IMR-90 (cell line): ENCODE data around the gene STAP2. TPM values are rescaled to one million over a fixed set of nuclear protein-coding genes. Genes with fewer than 3 reads are reported as not detected.

Experiments
- ATAC-seq: fragments of 200-7000 bp; cut with Tn5 transposase; 2 replicates; pipeline ENCODE4 v1.9.1; 2020; ENCODE audit warnings: low read depth, mild to moderate bottlenecking, moderate library complexity
- BruUV-seq: library from RNA; stranded (reverse); fragments of 400-500 nt; replicated peaks from 2 replicates; lab custom pipeline; 2021; lab: Mats Ljungman, UMichigan
- CTCF ChIA-PET: fragments of 300-600 bp; formaldehyde crosslinking; extraction: SDS; loops from one replicate; lab custom pipeline; 2021; ENCODE audit warnings: antibody characterized with exemption; lab: Yijun Ruan, JAX
- POLR2A ChIA-PET: fragments of 300-600 bp; sonication (Branson Sonifier 250); formaldehyde crosslinking; loops from one replicate; lab custom pipeline; 2022; ENCODE audit warnings: antibody characterized with exemption; ENCODE audit not compliant: unreplicated experiment; lab: Charles Lee
- DNase-seq: peaks from one replicate; pipeline ENCODE4 v3.0.0; 2013
- H2AFZ ChIP-seq: replicated peaks from 2 replicates; pipeline ENCODE3; 2013; ENCODE audit warnings: low read length, mild to moderate bottlenecking; ENCODE audit not compliant: poor library complexity
- H2AK5ac ChIP-seq: 2 replicates; pipeline ENCODE4 v1.6.1; 2013; ENCODE audit warnings: low read depth, low read length, inconsistent platforms
- H2AK9ac ChIP-seq: replicated peaks from 2 replicates; pipeline ENCODE3; 2013; ENCODE audit warnings: mild to moderate bottlenecking, low read depth, low read length, moderate library complexity; ENCODE audit not compliant: poor library complexity
- H2BK120ac ChIP-seq: 2 replicates; pipeline ENCODE4 v1.6.1; 2013; ENCODE audit warnings: low read depth, low read length, inconsistent platforms
- H2BK15ac ChIP-seq: 3 replicates; pipeline ENCODE4 v1.6.1; 2013; ENCODE audit warnings: low read depth, low read length, inconsistent platforms
- H2BK20ac ChIP-seq: 2 replicates; pipeline ENCODE4 v1.6.1; 2013; ENCODE audit warnings: low read depth, mild to moderate bottlenecking, inconsistent platforms, low read length, moderate library complexity
- H2BK5ac ChIP-seq: 2 replicates; pipeline ENCODE4 v1.6.1; 2013; ENCODE audit warnings: mild to moderate bottlenecking, low read depth, low read length, inconsistent platforms; ENCODE audit not compliant: poor library complexity, severe bottlenecking
- H3K14ac ChIP-seq: replicated peaks from 2 replicates; pipeline ENCODE4 v1.6.1; 2013; ENCODE audit warnings: low read depth, low read length, inconsistent platforms
- H3K18ac ChIP-seq: 2 replicates; pipeline ENCODE4 v1.6.1; 2013; ENCODE audit warnings: low read depth, low read length, control low read depth
- H3K23ac ChIP-seq: 2 replicates; pipeline ENCODE4 v1.6.1; 2013; ENCODE audit warnings: low read depth, low read length, inconsistent platforms
- H3K27ac ChIP-seq: 2 replicates; pipeline ENCODE4 v1.5.1; 2013; ENCODE audit warnings: mild to moderate bottlenecking, control low read depth, low read length; ENCODE audit not compliant: insufficient read depth
- H3K27me3 ChIP-seq: 2 replicates; pipeline ENCODE4 v1.6.1; 2013; ENCODE audit warnings: low read length; ENCODE audit not compliant: control insufficient read depth, insufficient read depth
- H3K36me3 ChIP-seq: 2 replicates; pipeline ENCODE4 v1.6.1; 2013; ENCODE audit warnings: low read length, mixed read lengths; ENCODE audit not compliant: control insufficient read depth, insufficient read depth
- H3K4ac ChIP-seq: 2 replicates; pipeline ENCODE4 v1.6.1; 2013; ENCODE audit warnings: low read depth, low read length, inconsistent platforms
- H3K4me1 ChIP-seq: 2 replicates; pipeline ENCODE4 v1.6.1; 2013; ENCODE audit warnings: low read length, mixed read lengths; ENCODE audit not compliant: control insufficient read depth, insufficient read depth
- H3K4me2 ChIP-seq: 2 replicates; pipeline ENCODE4 v1.6.1; 2013; ENCODE audit warnings: low read depth, mild to moderate bottlenecking, control low read depth, low read length, moderate library complexity
- H3K4me3 ChIP-seq: 2 replicates; pipeline ENCODE4 v1.5.1; 2013; ENCODE audit warnings: low read depth, mild to moderate bottlenecking, control low read depth, low read length, moderate library complexity; ENCODE audit not compliant: insufficient read depth
- H3K56ac ChIP-seq: 2 replicates; pipeline ENCODE4 v1.6.1; 2013; ENCODE audit warnings: low read length, inconsistent platforms; ENCODE audit not compliant: insufficient read depth; ENCODE audit errors: extremely low read depth
- H3K79me1 ChIP-seq, 2 experiments: 2 replicates each; pipeline ENCODE4 v1.6.1; 2013; ENCODE audit warnings: low read length in 2 of 2, inconsistent platforms in 1 of 2, low read depth in 1 of 2
- H3K9ac ChIP-seq: 2 replicates; pipeline ENCODE4 v1.6.1; 2013; ENCODE audit warnings: low read depth, low read length, control low read depth
- H3K9me1 ChIP-seq: 2 replicates; pipeline ENCODE4 v1.6.1; 2013; ENCODE audit warnings: low read length, inconsistent platforms; ENCODE audit not compliant: insufficient read depth
- H3K9me3 ChIP-seq: 2 replicates; pipeline ENCODE4 v1.6.1; 2013; ENCODE audit warnings: low read length; ENCODE audit not compliant: control insufficient read depth, insufficient read depth
- H4K20me1 ChIP-seq: 2 replicates; pipeline ENCODE4 v1.6.1; 2013; ENCODE audit warnings: low read length, inconsistent platforms; ENCODE audit not compliant: insufficient read depth
- H4K5ac ChIP-seq: 2 replicates; pipeline ENCODE4 v1.6.1; 2013; ENCODE audit warnings: mild to moderate bottlenecking, low read depth, low read length, control low read depth
- H4K8ac ChIP-seq, 2 experiments: 2 replicates each; pipeline ENCODE4 v1.6.1; 2013; ENCODE audit warnings: low read depth in 2 of 2, low read length in 2 of 2, control low read depth in 1 of 2, inconsistent platforms in 1 of 2
- H4K91ac ChIP-seq: 2 replicates; pipeline ENCODE4 v1.6.1; 2013; ENCODE audit warnings: low read depth, low read length, inconsistent platforms; ENCODE audit not compliant: insufficient read depth
- CEBPB ChIP-seq: IDR thresholded peaks from 2 replicates; pipeline ENCODE4 v1.6.1; 2012; ENCODE audit warnings: low read depth, low read length, improper control_type of control experiment
- CHD1 ChIP-seq: IDR thresholded peaks from 2 replicates; pipeline ENCODE4 v1.6.1; 2012; ENCODE audit warnings: low read depth, low read length, improper control_type of control experiment
- FOS ChIP-seq: fragments of 150-350 bp; IDR thresholded peaks from 2 replicates; pipeline ENCODE4 v1.6.1; 2016; ENCODE audit warnings: low read depth, low read length
- MAZ ChIP-seq: IDR thresholded peaks from 2 replicates; pipeline ENCODE4 v1.6.1; 2012; ENCODE audit warnings: low read depth, mild to moderate bottlenecking, low read length, improper control_type of control experiment, moderate library complexity, borderline replicate concordance
- MXI1 ChIP-seq: IDR thresholded peaks from 2 replicates; pipeline ENCODE4 v1.6.1; 2012; ENCODE audit warnings: low read depth, mild to moderate bottlenecking, low read length, moderate library complexity, borderline replicate concordance
- POLR2A ChIP-seq: IDR thresholded peaks from 2 replicates; pipeline ENCODE4 v1.6.1; 2012; ENCODE audit warnings: mild to moderate bottlenecking, low read depth, low read length
- RCOR1 ChIP-seq: IDR thresholded peaks from 2 replicates; pipeline ENCODE4 v1.6.1; 2012; ENCODE audit warnings: mild to moderate bottlenecking, low read length, improper control_type of control experiment; ENCODE audit not compliant: insufficient replicate concordance
- RFX5 ChIP-seq: IDR thresholded peaks from 2 replicates; pipeline ENCODE4 v1.8.0; 2012; ENCODE audit warnings: low read depth, mild to moderate bottlenecking, low read length, moderate library complexity
- SMC3 ChIP-seq: fragments of 150-350 bp; IDR thresholded peaks from 2 replicates; pipeline ENCODE4 v1.6.1; 2016; ENCODE audit warnings: low read depth, mild to moderate bottlenecking, antibody characterized with exemption, low read length, moderate library complexity
- WGBS, 2 experiments: methylation state at CpG; one replicate each; pipeline versions ENCODE4 v1.1.5 to v1.1.7; 2013; ENCODE audit warnings: missing lambda C conversion rate in 2 of 2; ENCODE audit not compliant: insufficient read length in 1 of 2; ENCODE audit errors: extremely low coverage in 2 of 2; 5-methylcytosine and 5-hydroxymethylcytosine counted together
- dilution Hi-C: fragments of 300-500 bp; cut with HindIII; formaldehyde crosslinking; loops from one replicate; pipeline ENCODE4 v1.14.3; 2018; ENCODE audit warnings: low sequenced_read_pairs; ENCODE audit not compliant: unreplicated experiment
- in situ Hi-C: fragments of 300-500 bp; cut with MboI; formaldehyde crosslinking; loops from 3 replicates; pipeline ENCODE4 v1.14.3; 2019; ENCODE audit warnings: low sequenced_read_pairs, inconsistent platforms, mixed read lengths
- intact Hi-C: fragments of 100-400 bp; cut with micrococcal nuclease; formaldehyde crosslinking; loops from 2 replicates; pipeline ENCODE4 v1.10.0; 2022
- polyA plus RNA-seq, 3 experiments: library from polyadenylated mRNA; depleted of rRNA; stranded (reverse); fragments of >200 nt; gene quantifications; 2 replicates each; pipeline ENCODE4 v1.2.3, GENCODE V29; 2012; ENCODE audit warnings: low replicate concordance in 1 of 3
- total RNA-seq: library from RNA; depleted of rRNA; stranded (reverse); fragments of >200 nt; gene quantifications from 2 replicates; pipeline ENCODE4 v1.2.3, GENCODE V29; 2012
- TF ChIP-seq, protein P1 (sequence below): fragments of 150-350 bp; IDR thresholded peaks from 2 replicates; pipeline ENCODE4 v1.6.1; 2017; ENCODE audit warnings: mild to moderate bottlenecking, antibody characterized with exemption, low read length, low read depth

The STAP2 gene
- total and polyA plus RNA-seq, 2 of the 4 experiments (the other 2 are of a cell fraction) = 1.3 to 3.4 TPM

DNA sequence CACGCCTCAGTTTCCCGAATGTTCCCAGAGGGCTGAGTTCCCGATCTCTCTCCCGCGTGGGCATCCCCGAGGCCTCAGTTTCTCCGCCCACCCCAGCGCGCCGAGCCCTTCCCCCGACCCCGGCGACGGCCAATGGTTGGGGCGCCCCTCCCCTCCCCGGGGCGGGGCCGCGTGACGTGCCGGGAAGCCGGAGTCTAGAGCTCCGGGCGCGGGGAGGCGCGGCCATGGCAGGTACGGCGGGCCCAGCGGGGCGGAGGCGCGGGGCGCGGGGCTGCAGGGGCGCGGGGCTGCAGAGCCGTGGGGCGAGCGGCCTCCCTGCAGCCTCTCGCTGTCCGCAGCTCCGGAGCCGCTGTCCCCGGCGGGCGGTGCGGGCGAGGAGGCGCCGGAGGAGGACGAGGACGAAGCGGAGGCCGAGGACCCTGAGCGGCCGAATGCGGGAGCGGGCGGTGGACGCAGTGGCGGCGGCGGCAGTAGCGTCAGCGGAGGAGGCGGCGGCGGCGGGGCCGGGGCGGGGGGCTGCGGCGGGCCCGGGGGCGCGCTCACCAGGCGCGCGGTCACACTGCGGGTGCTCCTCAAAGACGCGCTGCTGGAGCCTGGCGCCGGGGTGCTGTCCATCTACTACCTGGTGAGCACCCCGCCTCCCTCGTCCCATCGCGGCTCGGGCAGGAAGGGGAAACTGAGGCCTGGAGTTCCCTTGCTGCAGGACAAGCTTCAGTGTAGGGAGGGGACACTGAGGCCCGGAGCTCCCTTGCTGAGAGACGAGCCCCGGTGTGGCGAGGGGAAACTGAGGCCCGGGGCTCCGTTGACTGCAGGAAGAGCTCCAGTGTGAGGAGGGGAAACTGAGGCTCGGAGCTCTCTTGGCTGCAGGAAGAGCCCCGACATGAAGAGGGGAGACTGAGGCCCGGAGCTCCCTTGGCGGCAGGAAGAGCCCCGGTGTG, 5.0 kb upstream of the STAP2 start, which contains the start of gene MPND:
Gene MPND, plus strand, starts transcription at position 193 of the 938 bp plus-strand sequence. Its CDS starts 32 bp downstream, at position 225.
- no TSS peak for BruUV-seq
- Histone ChIP-seq H4K20me1 (no peaks in the 10 kb centered on the region), H3K9me3 (no peaks in the 10 kb centered on the region), H2BK15ac (peak within 1 kb of the TSS; percentile 15; the same call in 1 of the 3 replicates), H2AK5ac (peak within 1 kb of the TSS; percentile 87; the same call in 1 of the 2 replicates), H3K4ac (peak within 1 kb of the TSS; percentile 80), H3K14ac (peak within 1 kb of the TSS; percentile 79), H2BK5ac (peak within 1 kb of the TSS; percentile 72), H3K56ac (no peak within 1 kb of the TSS; the same call in 1 of the 2 replicates), H3K9ac (peak within 1 kb of the TSS; percentile 78), H3K23ac (peak within 1 kb of the TSS; percentile 56), H3K27me3 (no peaks in the 10 kb centered on the region), H3K79me1 (peaks cover 7 to 11% of the 10 kb centered on the region in 2 experiments; a peak in 2 of 4 replicates), H3K4me3 (peak within 1 kb of the TSS; percentile 81), H2BK20ac (no peak within 1 kb of the TSS), H3K4me2 (peak within 1 kb of the TSS; percentile 100), H2BK120ac (no peak within 1 kb of the TSS), H2AK9ac (peak within 1 kb of the TSS; percentile 96), H3K4me1 (peaks cover 7% of the 10 kb centered on the region), H4K8ac (peak within 1 kb of the TSS; percentile 71 to 99), H3K36me3 (peaks cover 5% of the 10 kb centered on the region), H3K18ac (peak within 1 kb of the TSS; percentile 40; the same call in 1 of the 2 replicates), H3K27ac (peak within 1 kb of the TSS; percentile 77), H2AFZ (peak within 1 kb of the TSS; percentile 99), H4K5ac (peak within 1 kb of the TSS; percentile 84), H3K9me1 (no peaks in the 10 kb centered on the region), H4K91ac (peak within 1 kb of the TSS; percentile 78)
- intact Hi-C loops (no loop called here), dilution Hi-C loops (no loop called here), in situ Hi-C loops (no loop called here)
- CTCF ChIA-PET = interaction anchor here (0.7 to 3.1 kb wide), 3 partner anchors 9 to 76 kb away, joined by 3 to 29 read pairs (median 3); no protein-coding TSS in a partner anchor
- ATAC-seq (peak; percentile 84), DNase-seq (peak; percentile 64)
- no peak for TF ChIP-seq SMC3
- TF ChIP-seq, protein P1, sequence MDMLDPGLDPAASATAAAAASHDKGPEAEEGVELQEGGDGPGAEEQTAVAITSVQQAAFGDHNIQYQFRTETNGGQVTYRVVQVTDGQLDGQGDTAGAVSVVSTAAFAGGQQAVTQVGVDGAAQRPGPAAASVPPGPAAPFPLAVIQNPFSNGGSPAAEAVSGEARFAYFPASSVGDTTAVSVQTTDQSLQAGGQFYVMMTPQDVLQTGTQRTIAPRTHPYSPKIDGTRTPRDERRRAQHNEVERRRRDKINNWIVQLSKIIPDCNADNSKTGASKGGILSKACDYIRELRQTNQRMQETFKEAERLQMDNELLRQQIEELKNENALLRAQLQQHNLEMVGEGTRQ = peak; percentile 61; the same call in 1 of the 2 replicates
- TF ChIP-seq POLR2A = no peak
- no peak for TF ChIP-seq FOS
- no peak for TF ChIP-seq CEBPB
- TF ChIP-seq RFX5 = no peak
- TF ChIP-seq MXI1 = 0 out of 2 replicates have a peak, but pooled peaks have one; percentile 19
- TF ChIP-seq CHD1 = no peak
- no peak for TF ChIP-seq RCOR1
- peak; percentile 95; the same call in 1 of the 2 replicates for TF ChIP-seq MAZ
- POLR2A ChIA-PET = no interaction called here
- WGBS, 2 experiments = 1% methylated on average over 19 of the region's 101 CpGs; no CpG with 5 or more reads in 1 of the 2 experiments
